LNCaP clone FGC (cell line): ENCODE measurements around the gene RALGPS1.

Experiments used
- DNase-seq: peaks from one replicate; pipeline ENCODE4 v3.0.0-alpha.2; 2011; ENCODE audit warnings: low read depth
- H3K4me3 ChIP-seq: 2 replicates; pipeline ENCODE4 v1.5.1; 2011; ENCODE audit warnings: mild to moderate bottlenecking, low read depth, low read length, control low read depth
- TF ChIP-seq, protein P1 (sequence below): IDR thresholded peaks from 2 replicates; pipeline ENCODE4 v1.5.1; 2012; ENCODE audit warnings: mild to moderate bottlenecking; ENCODE audit not compliant: control insufficient read depth, insufficient read depth; ENCODE audit errors: extremely low read depth

RALGPS1 gene

GRCh38 chr9:127074561-127075548 is 160.3 kb downstream of the RALGPS1 start:
- TF ChIP-seq, protein P1, sequence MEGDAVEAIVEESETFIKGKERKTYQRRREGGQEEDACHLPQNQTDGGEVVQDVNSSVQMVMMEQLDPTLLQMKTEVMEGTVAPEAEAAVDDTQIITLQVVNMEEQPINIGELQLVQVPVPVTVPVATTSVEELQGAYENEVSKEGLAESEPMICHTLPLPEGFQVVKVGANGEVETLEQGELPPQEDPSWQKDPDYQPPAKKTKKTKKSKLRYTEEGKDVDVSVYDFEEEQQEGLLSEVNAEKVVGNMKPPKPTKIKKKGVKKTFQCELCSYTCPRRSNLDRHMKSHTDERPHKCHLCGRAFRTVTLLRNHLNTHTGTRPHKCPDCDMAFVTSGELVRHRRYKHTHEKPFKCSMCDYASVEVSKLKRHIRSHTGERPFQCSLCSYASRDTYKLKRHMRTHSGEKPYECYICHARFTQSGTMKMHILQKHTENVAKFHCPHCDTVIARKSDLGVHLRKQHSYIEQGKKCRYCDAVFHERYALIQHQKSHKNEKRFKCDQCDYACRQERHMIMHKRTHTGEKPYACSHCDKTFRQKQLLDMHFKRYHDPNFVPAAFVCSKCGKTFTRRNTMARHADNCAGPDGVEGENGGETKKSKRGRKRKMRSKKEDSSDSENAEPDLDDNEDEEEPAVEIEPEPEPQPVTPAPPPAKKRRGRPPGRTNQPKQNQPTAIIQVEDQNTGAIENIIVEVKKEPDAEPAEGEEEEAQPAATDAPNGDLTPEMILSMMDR = no peak
- no peak overlapping the region for H3K4me3 ChIP-seq
- DNase-seq = peak; percentile 32

- H3K4me3 ChIP-seq = no peak overlapping the region
- DNase-seq = peak; percentile 43
- TF ChIP-seq, protein P1 = no peak
Observed at GRCh38 chr9:127075624-127076372, 161.2 kb downstream of the RALGPS1 start.

DNA sequence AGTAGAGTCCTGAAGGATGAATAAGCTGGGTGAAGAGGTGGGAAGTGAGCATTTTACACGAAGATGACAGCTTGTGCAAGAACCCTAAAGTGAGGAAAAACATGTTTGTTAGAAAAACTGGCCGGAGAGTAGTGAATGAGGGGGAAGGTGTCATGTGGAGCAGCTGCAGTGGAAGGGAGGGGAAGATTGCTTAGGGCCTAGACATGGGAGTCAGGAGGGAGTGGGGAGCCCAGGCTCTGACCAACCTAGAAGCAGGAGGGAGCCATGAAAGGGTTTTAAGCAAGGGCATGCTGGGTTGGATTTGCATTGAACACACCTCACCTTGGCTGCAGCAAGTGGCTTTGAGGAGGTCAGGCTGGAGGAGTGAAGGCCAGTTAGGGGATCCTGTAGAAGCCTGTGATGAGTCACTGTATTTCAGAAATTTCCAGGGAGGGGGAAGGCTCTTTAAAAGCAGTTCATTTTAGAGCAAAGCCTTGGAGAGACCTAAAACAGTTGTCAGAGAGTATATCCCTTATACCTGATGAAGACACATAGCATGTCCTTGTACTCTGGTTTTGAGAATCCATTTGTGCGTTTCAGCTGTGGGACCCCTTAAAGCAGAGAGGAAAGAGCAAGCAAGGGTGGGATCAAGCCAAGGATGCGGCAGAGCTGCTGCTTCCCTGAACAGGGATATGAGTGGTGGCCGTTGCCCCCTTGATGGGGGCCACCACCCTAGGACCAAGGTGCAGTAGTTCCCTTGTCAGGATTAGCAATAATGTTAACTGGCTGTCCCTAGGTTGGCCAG is 162.5 kb downstream of the RALGPS1 start:
- DNase-seq = no peak
- H3K4me3 ChIP-seq = no peak overlapping the region
- TF ChIP-seq, protein P1 = no peak

GRCh38 chr9:127077644-127077946 is 163.0 kb downstream of the RALGPS1 start:
- no peak for DNase-seq
- no peak overlapping the region for H3K4me3 ChIP-seq
- TF ChIP-seq, protein P1 = no peak

- H3K4me3 ChIP-seq = no peak overlapping the region
- DNase-seq = no peak
- TF ChIP-seq, protein P1 = no peak
Observed at GRCh38 chr9:127078336-127078735, 163.8 kb downstream of the RALGPS1 start.

DNA sequence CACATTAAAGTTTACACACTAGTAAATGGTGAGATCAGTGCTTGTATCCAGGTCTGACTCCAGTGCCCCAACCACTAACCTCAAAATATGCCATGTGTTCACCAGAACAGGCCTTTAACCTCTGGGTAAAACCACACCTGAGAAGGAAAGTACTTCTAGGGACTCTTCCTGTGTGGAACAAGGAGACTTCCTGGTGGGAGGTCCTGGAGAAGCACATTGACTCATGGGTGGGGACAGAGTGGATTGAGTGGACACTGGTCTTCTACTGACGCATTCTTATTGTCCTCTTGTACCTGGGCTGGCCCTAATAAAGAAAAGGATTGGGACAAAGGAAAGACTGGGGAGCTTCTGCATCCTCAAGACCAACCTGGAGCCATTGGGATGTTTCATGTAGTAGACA is 164.4 kb downstream of the RALGPS1 start:
- DNase-seq = no peak
- no peak overlapping the region for H3K4me3 ChIP-seq
- TF ChIP-seq, protein P1 = no peak
